ENCODE measurements around the gene NUP205. TPM values are rescaled to one million over a fixed set of nuclear protein-coding genes. Genes with fewer than 3 reads are reported as not detected.

NUP205 gene
- total RNA-seq, 1 experiment from 2014 or later, result 91.0 TPM

- TF ChIP-seq ZNF274 (IDR thresholded peaks at IDR 0.05; ENCODE audit: low read depth, low read length) (no peak), SIN3A (IDR thresholded peaks at IDR 0.05; ENCODE audit: low read depth) (peak; percentile 95), TCF7L2 (IDR thresholded peaks at IDR 0.05; ENCODE audit: borderline replicate concordance, extremely low read depth, insufficient read depth, insufficient read length) (no peak), EZH2phosphoT487 (IDR thresholded peaks at IDR 0.05; ENCODE audit: borderline replicate concordance) (no peak)
These were observed 104.8 kb downstream of the NUP205 start, which contains the start of gene STMP1 (continued) for GRCh38 chr7:135662373-135663114.

GRCh38 chr7:135664046-135664589 is 106.4 kb downstream of the NUP205 start:
- no peak for DNase-seq (ENCODE audit: low read depth, low spot score)
- no peak overlapping the region for H3K27ac ChIP-seq (ENCODE audit: low read depth, low read length)
- H3K36me3 ChIP-seq (ENCODE audit: control insufficient read depth in 1 of 2, insufficient read depth in 2 of 2, low read length in 2 of 2), result no peaks in the 10 kb centered on the region
- H2AFZ ChIP-seq (ENCODE audit: low read depth, low read length, poor library complexity, severe bottlenecking), result no peak overlapping the region
- 0 out of 2 replicates have a peak overlapping the region, but pooled peaks have one; percentile 12 for H3K9ac ChIP-seq (ENCODE audit: low read length)
- no TSS peak for BruUV-seq (replicated peaks)
- peak overlapping the region; percentile 89 for H3K4me2 ChIP-seq (ENCODE audit: low read length)
- ChIA-PET CTCF (interaction anchor here (0.7 to 3.4 kb wide), 2 partner anchors 9 to 144 kb away, joined by 3 to 12 read pairs; no protein-coding TSS in a partner anchor), POLR2A (interaction anchor here (3.0 kb wide), 1 partner anchor 80 kb away, joined by 11 read pairs; no protein-coding TSS in a partner anchor), RAD21 (ENCODE audit: low non-redundant PET in 1 of 2, low total read pairs in 2 of 2, uncharacterized antibody in 2 of 2, unreplicated experiment in 2 of 2) (no interaction called here)
- no peaks in the 10 kb centered on the region for H4K20me1 ChIP-seq (ENCODE audit: insufficient read depth)
- peak overlapping the region in 1 of 2 experiments; percentile 90; a peak in 2 of 4 replicates for H3K4me3 ChIP-seq (replicated peaks in 1 of 2; ENCODE audit: low read depth in 1 of 2, low read length in 2 of 2)
- intact Hi-C loops (cut with micrococcal nuclease), result no loop called here
- no peak for ATAC-seq
- H3K9me2 ChIP-seq (ENCODE audit: insufficient read depth), result no peaks in the 10 kb centered on the region
- TF ChIP-seq EZH2phosphoT487 (IDR thresholded peaks at IDR 0.05; ENCODE audit: borderline replicate concordance) (no peak), FOSL1 (IDR thresholded peaks at IDR 0.05; ENCODE audit: low read depth) (no peak), EGR1 (IDR thresholded peaks at IDR 0.05; ENCODE audit: low read depth) (no peak), MAX (IDR thresholded peaks at IDR 0.05) (no peak), JUND (IDR thresholded peaks at IDR 0.05) (no peak), REST (IDR thresholded peaks at IDR 0.05; ENCODE audit: low read depth) (no peak), ZBTB33 (IDR thresholded peaks at IDR 0.05; ENCODE audit: extremely low read depth, insufficient replicate concordance, low read length) (no peak), RAD21 (IDR thresholded peaks at IDR 0.05; ENCODE audit: low read depth) (no peak)
- H3K9me3 ChIP-seq (ENCODE audit: control insufficient read depth in 1 of 2, insufficient read depth in 1 of 2, low read depth in 1 of 2, low read length in 2 of 2), result no peaks in the 10 kb centered on the region
- no peaks in the 10 kb centered on the region for H3K27me3 ChIP-seq (ENCODE audit: insufficient read depth, low read length)
- peaks cover 3 to 22% of the 10 kb centered on the region in 2 experiments; a peak in 1 of 4 replicates for H3K4me1 ChIP-seq (ENCODE audit: control insufficient read depth in 1 of 2, insufficient read depth in 2 of 2, low read length in 2 of 2)
- H3K79me2 ChIP-seq (ENCODE audit: insufficient read depth, low read length), result peaks cover 65% of the 10 kb centered on the region
